HG03469 (cell line): ENCODE measurements around the gene PROSER1.
"Not testable (repeated sequence)": the region's sequence is repeated elsewhere in the genome, so short reads cannot be mapped to it uniquely, and the experiment has no call there.

ENCODE experiments used
- ATAC-seq: cut with Tn5 transposase; IDR thresholded peaks from one replicate; pipeline ENCODE4 v1.9.1; 2021; ENCODE audit warnings: mild to moderate bottlenecking, moderate library complexity, moderate number of reproducible peaks; ENCODE audit not compliant: unreplicated experiment

Gene PROSER1

GRCh38 chr13:39032150-39032549, 5.7 kb downstream of the PROSER1 start:
- ATAC-seq, result no peak

- ATAC-seq, result no peak
Observed at GRCh38 chr13:39025433-39025839, 12.5 kb downstream of the PROSER1 start.

- ATAC-seq, result no peak
Observed at GRCh38 chr13:39023761-39024160, 14.1 kb downstream of the PROSER1 start.

GRCh38 chr13:39023316-39023715, 14.6 kb downstream of the PROSER1 start:
- ATAC-seq, result no peak

GRCh38 chr13:39020853-39021462, 16.9 kb downstream of the PROSER1 start:
- no peak for ATAC-seq

GRCh38 chr13:39016787-39017186, 21.1 kb downstream of the PROSER1 start:
- peak; percentile 66 for ATAC-seq

GRCh38 chr13:39016087-39016486, 21.8 kb downstream of the PROSER1 start:
- ATAC-seq, result peak; percentile 85

GRCh38 chr13:39013462-39013861, 24.4 kb downstream of the PROSER1 start:
- ATAC-seq, result no peak

GRCh38 chr13:39012608-39013007, 25.3 kb downstream of the PROSER1 start:
- no peak for ATAC-seq

- ATAC-seq, result not testable (repeated sequence)
Observed at GRCh38 chr13:39006371-39007111, 31.3 kb downstream of the PROSER1 start.

- ATAC-seq, result no peak
Observed at GRCh38 chr13:38998739-38999138, 39.1 kb downstream of the PROSER1 start.

GRCh38 chr13:38993381-38993780, 44.5 kb downstream of the PROSER1 start:
- no peak for ATAC-seq

- no peak for ATAC-seq
Observed at GRCh38 chr13:38990693-38991092, 47.2 kb downstream of the PROSER1 start, which contains the start of gene STOML3. TSS of gene STOML3 (minus strand) at chr13:38990831. CDS start at chr13:38990721, 110 bp downstream.

- no peak for ATAC-seq
Observed at GRCh38 chr13:38981096-38981495, 56.8 kb downstream of the PROSER1 start.

GRCh38 chr13:38980750-38981078, 57.2 kb downstream of the PROSER1 start:
- ATAC-seq, result no peak

- no peak for ATAC-seq
Observed at GRCh38 chr13:38979891-38980749, 57.8 kb downstream of the PROSER1 start.

GRCh38 chr13:38970380-38971051, 67.4 kb downstream of the PROSER1 start:
- no peak for ATAC-seq

GRCh38 chr13:38969187-38969586, 68.7 kb downstream of the PROSER1 start:
- no peak for ATAC-seq

GRCh38 chr13:38967446-38967845, 70.4 kb downstream of the PROSER1 start:
- no peak for ATAC-seq

GRCh38 chr13:38965281-38965680, 72.6 kb downstream of the PROSER1 start:
- no peak for ATAC-seq

- no peak for ATAC-seq
Observed at GRCh38 chr13:38960175-38960574, 77.7 kb downstream of the PROSER1 start.
